Sigmoid colon (tissue), 3 donors: ENCODE results near the gene YLPM1.

Experiments
- CTCF ChIP-seq, 4 experiments: fragments of 450-650 bp in 3 of 4; fragments of 200-600 bp in 1 of 4; IDR thresholded peaks; one replicate each; pipeline ENCODE4 v1.5.1; 2016 to 2019; ENCODE audit warnings: antibody characterized with exemption in 4 of 4, mild to moderate bottlenecking in 3 of 4, moderate library complexity in 2 of 4
- POLR2A ChIP-seq, 2 donors: fragments of 450-650 bp; IDR thresholded peaks; one replicate each; pipeline ENCODE4 v1.6.1; 2016; ENCODE audit warnings: antibody characterized with exemption in 2 of 2, mild to moderate bottlenecking in 2 of 2, moderate library complexity in 2 of 2

- TF ChIP-seq POLR2A (IDR thresholded peaks at IDR 0.05) (no peak), CTCF (IDR thresholded peaks at IDR 0.05) (no peak)
These were observed 9.0 kb upstream of the YLPM1 start for GRCh38 chr14:74754157-74754556.
